Rectal smooth muscle tissue (tissue), 1 donor: ENCODE results near the gene PGBD5.

ENCODE experiments used
- H3K27ac ChIP-seq: one replicate; pipeline ENCODE4 v1.7.0; 2013; ENCODE audit warnings: low read depth, low read length, inconsistent platforms
- H3K27me3 ChIP-seq: one replicate; pipeline ENCODE4 v1.7.0; 2013; ENCODE audit warnings: low read length; ENCODE audit not compliant: control insufficient read depth, insufficient read depth
- H3K36me3 ChIP-seq: one replicate; pipeline ENCODE4 v1.7.0; 2013; ENCODE audit warnings: low read length; ENCODE audit not compliant: control insufficient read depth, insufficient read depth
- H3K4me1 ChIP-seq: one replicate; pipeline ENCODE4 v1.7.0; 2013; ENCODE audit warnings: low read length; ENCODE audit not compliant: control insufficient read depth, insufficient read depth
- H3K4me3 ChIP-seq: one replicate; pipeline ENCODE4 v1.7.0; 2013; ENCODE audit warnings: low read length
- H3K9ac ChIP-seq: one replicate; pipeline ENCODE4 v1.7.0; 2013; ENCODE audit warnings: low read length

The PGBD5 gene

GRCh38 chr1:230377324-230377723 lies 48.8 kb downstream of the PGBD5 start:
- Histone ChIP-seq H3K36me3 (no peaks in the 10 kb centered on the region), H3K9ac (no peak overlapping the region), H3K4me3 (no peak overlapping the region), H3K27ac (no peak overlapping the region), H3K27me3 (no peaks in the 10 kb centered on the region), H3K4me1 (no peaks in the 10 kb centered on the region)

GRCh38 chr1:230376296-230376695 lies 49.8 kb downstream of the PGBD5 start:
- no peak overlapping the region for H3K9ac ChIP-seq
- H3K27ac ChIP-seq = no peak overlapping the region

GRCh38 chr1:230375780-230376179 lies 50.4 kb downstream of the PGBD5 start:
- no peaks in the 10 kb centered on the region for H3K4me1 ChIP-seq
- no peak overlapping the region for H3K9ac ChIP-seq
- H3K27me3 ChIP-seq = no peaks in the 10 kb centered on the region
- no peak overlapping the region for H3K4me3 ChIP-seq
- no peak overlapping the region for H3K27ac ChIP-seq
- no peaks in the 10 kb centered on the region for H3K36me3 ChIP-seq

More at GRCh38 chr1:230376296-230376695, 49.8 kb downstream of the PGBD5 start:
- H3K4me1 ChIP-seq = no peaks in the 10 kb centered on the region
- no peaks in the 10 kb centered on the region for H3K27me3 ChIP-seq
- H3K36me3 ChIP-seq = no peaks in the 10 kb centered on the region
- H3K4me3 ChIP-seq = no peak overlapping the region

- no peaks in the 10 kb centered on the region for H3K4me1 ChIP-seq
- H3K9ac ChIP-seq = no peak overlapping the region
- no peak overlapping the region for H3K4me3 ChIP-seq
- H3K27ac ChIP-seq = no peak overlapping the region
- no peaks in the 10 kb centered on the region for H3K36me3 ChIP-seq
- H3K27me3 ChIP-seq = no peaks in the 10 kb centered on the region
Observed at GRCh38 chr1:230375147-230375546, 51.0 kb downstream of the PGBD5 start.

- no peaks in the 10 kb centered on the region for H3K36me3 ChIP-seq
- H3K4me1 ChIP-seq = no peaks in the 10 kb centered on the region
- no peak overlapping the region for H3K27ac ChIP-seq
- no peak overlapping the region for H3K4me3 ChIP-seq
- no peak overlapping the region for H3K9ac ChIP-seq
- no peaks in the 10 kb centered on the region for H3K27me3 ChIP-seq
Observed at GRCh38 chr1:230371923-230372703, 54.0 kb downstream of the PGBD5 start.

GRCh38 chr1:230370109-230370508 lies 56.0 kb downstream of the PGBD5 start:
- Histone ChIP-seq H3K9ac (no peak overlapping the region), H3K27ac (no peak overlapping the region), H3K27me3 (no peaks in the 10 kb centered on the region), H3K36me3 (no peaks in the 10 kb centered on the region), H3K4me3 (no peak overlapping the region), H3K4me1 (no peaks in the 10 kb centered on the region)

- Histone ChIP-seq H3K27ac (no peak overlapping the region), H3K36me3 (no peaks in the 10 kb centered on the region), H3K27me3 (no peaks in the 10 kb centered on the region), H3K9ac (no peak overlapping the region), H3K4me1 (no peaks in the 10 kb centered on the region), H3K4me3 (no peak overlapping the region)
Observed at GRCh38 chr1:230368871-230369270, 57.3 kb downstream of the PGBD5 start.

GRCh38 chr1:230368363-230368762 lies 57.8 kb downstream of the PGBD5 start:
- Histone ChIP-seq H3K27ac (no peak overlapping the region), H3K4me1 (no peaks in the 10 kb centered on the region), H3K27me3 (no peaks in the 10 kb centered on the region), H3K36me3 (no peaks in the 10 kb centered on the region), H3K9ac (no peak overlapping the region), H3K4me3 (no peak overlapping the region)

- H3K4me1 ChIP-seq = no peaks in the 10 kb centered on the region
- no peaks in the 10 kb centered on the region for H3K27me3 ChIP-seq
- H3K9ac ChIP-seq = no peak overlapping the region
Observed at GRCh38 chr1:230366504-230366915, 59.6 kb downstream of the PGBD5 start.

GRCh38 chr1:230365723-230366307 lies 60.3 kb downstream of the PGBD5 start:
- H3K27me3 ChIP-seq = no peaks in the 10 kb centered on the region
- no peak overlapping the region for H3K9ac ChIP-seq
- no peaks in the 10 kb centered on the region for H3K36me3 ChIP-seq
- no peak overlapping the region for H3K27ac ChIP-seq
- no peak overlapping the region for H3K4me3 ChIP-seq
- no peaks in the 10 kb centered on the region for H3K4me1 ChIP-seq

More at GRCh38 chr1:230366504-230366915, 59.6 kb downstream of the PGBD5 start:
- Histone ChIP-seq H3K27ac (no peak overlapping the region), H3K36me3 (no peaks in the 10 kb centered on the region), H3K4me3 (no peak overlapping the region)

- Histone ChIP-seq H3K4me1 (no peaks in the 10 kb centered on the region), H3K27me3 (no peaks in the 10 kb centered on the region), H3K4me3 (no peak overlapping the region), H3K36me3 (no peaks in the 10 kb centered on the region), H3K27ac (no peak overlapping the region), H3K9ac (no peak overlapping the region)
Observed at GRCh38 chr1:230362949-230363348, 63.2 kb downstream of the PGBD5 start.

GRCh38 chr1:230361941-230362340 lies 64.2 kb downstream of the PGBD5 start:
- Histone ChIP-seq H3K4me3 (no peak overlapping the region), H3K27me3 (no peaks in the 10 kb centered on the region), H3K27ac (no peak overlapping the region), H3K9ac (no peak overlapping the region), H3K4me1 (no peaks in the 10 kb centered on the region), H3K36me3 (no peaks in the 10 kb centered on the region)
